GM18867 (cell line): ENCODE measurements around the gene RIN1.

Experiments
- ATAC-seq: cut with Tn5 transposase; IDR thresholded peaks from one replicate; pipeline ENCODE4 v1.9.1; 2021; ENCODE audit warnings: mild to moderate bottlenecking, moderate library complexity; ENCODE audit not compliant: unreplicated experiment

Gene RIN1

DNA sequence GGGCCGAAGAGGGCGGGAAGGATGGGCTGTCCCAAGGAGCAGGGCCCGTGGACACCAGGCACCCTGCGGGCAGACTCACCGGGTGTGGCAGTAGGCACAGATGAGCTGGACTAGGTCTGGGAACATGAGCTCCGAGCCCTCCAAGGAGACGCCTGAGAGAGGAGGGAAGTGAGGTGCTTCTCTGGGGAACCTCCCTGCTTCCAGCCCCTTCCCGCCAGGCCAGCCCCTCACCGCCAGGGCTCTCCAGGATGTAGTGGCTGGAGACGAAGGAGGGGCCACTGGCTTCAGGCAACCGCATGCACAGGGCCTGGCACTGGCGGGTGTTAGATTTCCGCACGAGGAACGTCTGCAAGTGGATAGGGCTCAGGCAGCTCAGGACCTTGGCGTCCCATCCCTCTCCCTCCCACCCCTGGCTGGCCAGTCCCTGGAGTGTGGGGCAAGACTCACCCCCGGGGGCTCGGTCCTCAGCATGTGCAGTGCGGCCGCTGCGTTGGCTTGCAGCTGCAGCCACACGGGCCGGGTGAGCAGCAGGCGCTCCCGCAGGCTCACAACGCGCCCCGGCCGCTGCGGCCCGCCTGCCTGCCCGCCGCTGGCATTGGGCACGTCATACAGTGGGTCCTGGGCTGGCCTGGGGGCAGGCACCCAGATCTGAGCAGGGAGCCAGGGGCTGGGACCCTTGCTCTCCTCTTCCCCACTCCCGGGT, 552 bp downstream of the RIN1 start:
- ATAC-seq = no peak

- no peak for ATAC-seq
These were observed 1.4 kb downstream of the RIN1 start for GRCh38 chr11:66334605-66335442.

DNA sequence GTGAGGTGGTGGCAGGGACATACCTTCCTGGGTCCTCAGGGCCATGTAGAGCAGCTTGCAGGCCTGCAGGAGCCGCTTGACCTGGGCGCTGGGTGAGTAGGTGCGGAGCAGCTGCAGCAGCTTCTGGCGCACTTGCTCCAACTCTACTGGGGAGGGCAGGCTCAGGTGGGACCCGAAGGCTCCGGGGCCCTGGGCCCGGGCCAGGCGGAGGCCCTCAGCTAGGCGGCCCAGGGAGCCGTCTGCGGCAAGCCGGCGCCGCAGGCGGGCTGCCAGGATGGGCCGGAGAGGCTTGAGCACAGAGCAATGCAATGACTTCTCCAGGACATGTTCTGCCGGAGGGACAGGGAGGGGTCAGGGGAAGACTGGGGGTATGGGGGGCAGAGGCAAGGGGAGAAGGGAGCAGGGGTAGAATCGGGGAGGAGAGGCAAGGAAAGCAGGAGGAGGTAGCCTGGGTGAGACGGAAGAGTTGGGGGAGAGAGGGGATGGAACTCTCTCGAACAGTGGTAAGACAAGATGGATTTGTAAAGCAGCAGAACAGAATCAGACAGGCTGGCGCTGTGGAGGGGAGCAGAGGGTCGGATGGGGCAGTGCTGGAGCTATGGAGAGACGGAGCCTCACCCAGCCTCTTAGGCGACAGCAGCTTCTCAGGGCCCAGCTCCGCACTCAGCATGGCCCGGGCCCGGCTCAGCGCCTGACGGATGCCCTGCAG, 2.2 kb downstream of the RIN1 start:
- no peak for ATAC-seq

- ATAC-seq = no peak
These were observed 2.9 kb downstream of the RIN1 start for GRCh38 chr11:66333220-66333877.

- no peak for ATAC-seq
These were observed 3.6 kb downstream of the RIN1 start for GRCh38 chr11:66332371-66333219.

GRCh38 chr11:66331542-66332370, 4.5 kb downstream of the RIN1 start:
- ATAC-seq = no peak

DNA sequence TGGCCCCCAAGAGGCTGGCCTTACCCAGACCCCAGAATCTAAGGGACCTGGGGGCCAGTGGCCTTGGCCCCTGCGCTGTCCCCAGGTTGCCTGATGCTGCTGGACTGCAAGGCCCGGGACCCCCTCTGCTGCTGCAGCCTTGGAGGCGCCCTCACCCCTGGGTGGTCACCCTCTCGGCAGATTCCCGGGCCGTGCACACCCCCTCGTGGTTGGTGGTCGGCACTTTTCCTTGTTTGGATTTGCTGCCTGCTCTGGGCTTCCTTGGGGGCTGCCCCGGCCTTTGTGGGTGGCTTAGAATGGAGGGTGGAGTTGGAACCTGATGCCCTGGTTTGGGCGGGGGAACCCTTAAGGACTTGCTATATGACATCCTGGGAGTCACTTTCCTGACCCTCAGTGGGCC, 5.3 kb downstream of the RIN1 start:
- ATAC-seq = no peak

DNA sequence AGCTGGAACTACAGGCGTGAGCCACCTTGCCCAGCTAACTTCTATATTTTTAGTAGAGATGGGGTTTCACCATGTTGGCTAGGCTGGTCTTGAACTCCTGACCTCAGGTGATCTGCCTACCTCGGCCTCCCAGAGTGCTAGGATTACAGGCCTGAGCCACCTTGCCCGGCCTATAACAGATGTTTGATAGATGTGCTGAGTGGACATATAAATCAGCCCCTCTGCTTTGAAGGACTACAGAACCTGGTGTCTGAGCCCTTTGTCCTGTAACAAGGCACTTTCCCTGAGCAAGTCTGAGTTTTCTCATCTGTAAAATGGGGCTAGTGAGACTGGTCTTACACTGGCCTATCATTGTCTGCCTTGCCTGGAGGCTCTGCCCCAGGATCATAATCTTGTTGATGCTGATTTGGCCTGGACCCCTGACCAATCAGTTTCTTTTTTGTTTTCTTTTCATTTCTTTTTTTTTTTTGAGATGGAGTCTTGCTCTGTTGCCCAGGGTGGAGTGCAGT, 7.0 kb downstream of the RIN1 start:
- no peak for ATAC-seq

DNA sequence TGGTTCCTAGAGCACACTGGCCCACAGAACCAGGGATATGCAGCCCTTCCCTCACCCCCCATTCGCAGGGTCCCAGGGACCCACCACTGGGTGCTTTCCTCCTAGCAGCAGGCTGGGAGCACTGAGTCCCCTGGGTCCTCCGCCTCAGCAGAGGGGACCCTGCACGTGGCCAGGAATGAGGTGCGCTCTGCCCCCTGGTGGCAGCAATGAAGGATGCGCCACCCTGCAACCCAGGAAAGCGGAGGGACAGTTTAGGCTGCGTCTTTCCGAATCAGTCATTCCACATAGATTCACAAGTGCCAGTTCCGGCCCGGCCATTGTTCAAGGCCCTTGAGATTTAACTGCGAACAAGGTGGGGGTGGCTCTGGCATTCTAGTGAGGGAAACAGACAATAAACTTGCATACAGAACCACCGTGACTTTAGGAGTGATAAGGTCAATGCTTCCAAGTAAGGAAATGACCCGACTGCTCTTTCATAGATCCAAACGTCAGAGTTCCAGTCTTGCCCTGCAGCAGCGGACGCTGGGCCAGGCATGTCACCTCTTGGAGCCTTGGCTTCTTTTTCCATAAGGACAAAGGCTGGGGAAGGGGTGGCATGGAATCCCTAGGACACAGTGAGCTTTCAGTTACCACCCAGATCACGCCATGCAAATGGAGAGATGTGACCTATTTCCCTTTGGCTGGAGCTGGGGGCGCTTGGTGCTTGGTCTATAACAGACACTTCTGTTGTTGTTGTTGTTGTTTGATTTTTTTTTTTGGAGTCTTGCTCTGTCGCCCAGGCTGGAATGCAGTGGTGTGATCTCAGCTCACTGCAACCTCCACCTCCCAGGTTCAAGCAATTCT, 7.7 kb downstream of the RIN1 start:
- ATAC-seq = peak; percentile 62

GRCh38 chr11:66328031-66328301, 8.3 kb downstream of the RIN1 start:
- ATAC-seq = no peak

- no peak for ATAC-seq
These were observed 8.8 kb downstream of the RIN1 start for GRCh38 chr11:66327171-66328030.

GRCh38 chr11:66326261-66327111, 9.7 kb downstream of the RIN1 start:
- ATAC-seq = no peak

DNA sequence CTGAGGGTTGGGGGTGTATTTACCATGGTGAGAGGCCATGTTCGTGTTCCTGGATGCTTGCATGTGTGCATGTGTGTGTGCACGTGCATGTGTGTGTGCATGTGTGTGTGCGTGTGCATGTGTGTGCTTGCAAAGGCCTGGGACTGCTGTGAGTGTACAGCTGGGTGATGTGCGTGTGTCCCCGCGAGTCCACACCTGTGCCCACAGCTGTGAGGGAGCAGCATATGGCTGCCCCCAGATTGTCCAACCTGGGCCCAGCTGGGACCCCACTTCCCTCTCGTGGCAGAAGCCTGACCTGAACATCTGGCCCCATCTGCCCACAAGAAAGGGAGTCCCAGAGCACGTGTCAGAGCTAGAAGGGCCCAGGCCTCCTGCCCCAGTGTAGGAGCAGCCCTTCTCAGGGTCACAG, 11.0 kb downstream of the RIN1 start:
- no peak for ATAC-seq

- ATAC-seq = no peak
These were observed 11.6 kb downstream of the RIN1 start for GRCh38 chr11:66324664-66325063.

GRCh38 chr11:66323684-66324083, 12.6 kb downstream of the RIN1 start:
- ATAC-seq = no peak

- no peak for ATAC-seq
These were observed 13.4 kb downstream of the RIN1 start for GRCh38 chr11:66322732-66323427.
